Liver (tissue), 9 donors: ENCODE results near the gene NEDD4. TPM values are rescaled to one million over a fixed set of nuclear protein-coding genes. Genes with fewer than 3 reads are reported as not detected.

ENCODE experiments used
- DNase-seq: peaks from one replicate; pipeline ENCODE4 v3.0.0-alpha.2; 2017; ENCODE audit warnings: low spot score
- H3K27ac ChIP-seq, 2 donors: one replicate each; pipeline ENCODE4 v1.7.0; 2013; ENCODE audit warnings: inconsistent platforms in 2 of 2, low read length in 2 of 2, control low read depth in 1 of 2, low read depth in 1 of 2, mild to moderate bottlenecking in 1 of 2
- H3K27me3 ChIP-seq, 4 donors: one replicate each; pipeline versions ENCODE4 v1.6.1 to v1.7.0; 2013; ENCODE audit warnings: low read length in 3 of 4, inconsistent platforms in 1 of 4, mild to moderate bottlenecking in 1 of 4, moderate library complexity in 1 of 4; ENCODE audit not compliant: control insufficient read depth in 4 of 4, insufficient read depth in 4 of 4
- H3K36me3 ChIP-seq, 4 donors: one replicate each; pipeline versions ENCODE4 v1.6.1 to v1.7.0; 2013; ENCODE audit warnings: low read length in 3 of 4, mild to moderate bottlenecking in 3 of 4, low read depth in 1 of 4, moderate library complexity in 1 of 4; ENCODE audit not compliant: control insufficient read depth in 4 of 4, insufficient read depth in 3 of 4
- H3K4me1 ChIP-seq, 4 donors: one replicate each; pipeline versions ENCODE4 v1.6.1 to v1.7.0; 2013; ENCODE audit warnings: low read length in 3 of 4, mild to moderate bottlenecking in 3 of 4, moderate library complexity in 1 of 4; ENCODE audit not compliant: control insufficient read depth in 4 of 4, insufficient read depth in 4 of 4
- H3K4me3 ChIP-seq, 3 donors: one replicate each; pipeline versions ENCODE4 v1.6.1 to v1.7.0; 2013; ENCODE audit warnings: low read length in 3 of 3, control low read depth in 1 of 3, low read depth in 1 of 3, mild to moderate bottlenecking in 1 of 3
- H3K9ac ChIP-seq, 2 donors: one replicate each; pipeline ENCODE4 v1.7.0; 2013; ENCODE audit warnings: low read length in 2 of 2, mild to moderate bottlenecking in 2 of 2, moderate library complexity in 2 of 2, control low read depth in 1 of 2, low read depth in 1 of 2
- H3K9me3 ChIP-seq, 4 donors: one replicate each; pipeline versions ENCODE4 v1.6.1 to v1.7.0; 2013; ENCODE audit warnings: low read length in 3 of 4; ENCODE audit not compliant: control insufficient read depth in 4 of 4
- EGR1 ChIP-seq, 2 donors: IDR thresholded peaks; 2 replicates each; pipeline ENCODE4 v1.6.1; 2016 to 2018; ENCODE audit warnings: antibody characterized with exemption in 2 of 2, low read depth in 2 of 2
- FOXA1 ChIP-seq: IDR thresholded peaks from 2 replicates; pipeline ENCODE4 v1.6.1; 2016; ENCODE audit warnings: antibody characterized with exemption
- FOXA2 ChIP-seq: IDR thresholded peaks from 2 replicates; pipeline ENCODE4 v1.6.1; 2016; ENCODE audit warnings: antibody characterized with exemption
- GABPA ChIP-seq, 2 donors: IDR thresholded peaks in 1 of 2; conservative IDR thresholded peaks in 1 of 2; 2 replicates each; pipeline ENCODE4 v1.6.1; 2016; ENCODE audit warnings: antibody characterized with exemption in 2 of 2, mild to moderate bottlenecking in 1 of 2, moderate library complexity in 1 of 2
- HNF4A ChIP-seq, 2 donors: conservative IDR thresholded peaks; 2 replicates each; pipeline ENCODE4 v1.6.1; 2016; ENCODE audit warnings: antibody characterized with exemption in 2 of 2, mild to moderate bottlenecking in 2 of 2
- HNF4G ChIP-seq: IDR thresholded peaks from 2 replicates; pipeline ENCODE4 v1.6.1; 2016; ENCODE audit warnings: antibody characterized with exemption
- JUND ChIP-seq, 2 donors: IDR thresholded peaks; 2 replicates each; pipeline ENCODE4 v1.6.1; 2016; ENCODE audit warnings: antibody characterized with exemption in 2 of 2
- NR2F2 ChIP-seq: IDR thresholded peaks from 2 replicates; pipeline ENCODE4 v1.6.1; 2016; ENCODE audit warnings: antibody characterized with exemption
- RAD21 ChIP-seq, 2 donors: IDR thresholded peaks; 2 replicates each; pipeline ENCODE4 v1.6.1; 2016; ENCODE audit warnings: antibody characterized with exemption in 2 of 2, mild to moderate bottlenecking in 2 of 2
- RXRA ChIP-seq, 2 donors: IDR thresholded peaks; 2 replicates each; pipeline ENCODE4 v1.6.1; 2017 to 2018; ENCODE audit warnings: antibody characterized with exemption in 2 of 2, mild to moderate bottlenecking in 1 of 2
- SP1 ChIP-seq: IDR thresholded peaks from 2 replicates; pipeline ENCODE4 v1.6.1; 2018; ENCODE audit warnings: antibody characterized with exemption, mild to moderate bottlenecking
- TAF1 ChIP-seq: conservative IDR thresholded peaks from 2 replicates; pipeline ENCODE4 v1.6.1; 2016; ENCODE audit warnings: antibody characterized with exemption, mild to moderate bottlenecking
- YY1 ChIP-seq: IDR thresholded peaks from 2 replicates; pipeline ENCODE4 v1.6.1; 2016; ENCODE audit warnings: antibody characterized with exemption, mild to moderate bottlenecking
- WGBS: extraction: QIAGEN DNeasy Blood & Tissue Kit; methylation state at CpG from one replicate; pipeline ENCODE4 v1.1.7; 2013; 5-methylcytosine and 5-hydroxymethylcytosine counted together
- polyA plus RNA-seq, 2 donors: library from polyadenylated mRNA; stranded (reverse) in 1 of 2; unstranded in 1 of 2; fragments of 200-250 nt in 1 of 2; fragments of >200 nt in 1 of 2; fragmentation: Nextera tagmentation in 1 of 2; extraction: Ambion mirVana in 1 of 2; gene quantifications; one replicate each; pipeline versions ENCODE4 v1.2.1 to v1.2.3, GENCODE V29; 2013 to 2015
- total RNA-seq, 2 donors: library from RNA; depleted of rRNA; stranded (reverse); fragments of >200 nt; gene quantifications; one replicate each; pipeline ENCODE4 v1.2.3, GENCODE V29; 2014
- TF ChIP-seq, protein P1 (sequence below): IDR thresholded peaks from 2 replicates; pipeline ENCODE4 v1.6.1; 2016; ENCODE audit warnings: antibody characterized with exemption, mild to moderate bottlenecking
- TF ChIP-seq, protein P2 (sequence below): IDR thresholded peaks from 2 replicates; pipeline ENCODE4 v1.6.1; 2016; ENCODE audit warnings: antibody characterized with exemption
- TF ChIP-seq, protein P3 (sequence below): IDR thresholded peaks from 2 replicates; pipeline ENCODE4 v1.6.1; 2016; ENCODE audit warnings: antibody characterized with exemption
- TF ChIP-seq, protein P4 (sequence below): IDR thresholded peaks from 2 replicates; pipeline ENCODE4 v1.6.1; 2016; ENCODE audit warnings: antibody characterized with exemption
- donor health status: healthy.
- donor health status: healthy.
- donor health status: healthy.
- donor health status: healthy.
- donor health status: healthy.

Gene NEDD4
- total and polyA plus RNA-seq, 4 donors, result 9.1 to 17.5 (median 12.4) TPM

DNA sequence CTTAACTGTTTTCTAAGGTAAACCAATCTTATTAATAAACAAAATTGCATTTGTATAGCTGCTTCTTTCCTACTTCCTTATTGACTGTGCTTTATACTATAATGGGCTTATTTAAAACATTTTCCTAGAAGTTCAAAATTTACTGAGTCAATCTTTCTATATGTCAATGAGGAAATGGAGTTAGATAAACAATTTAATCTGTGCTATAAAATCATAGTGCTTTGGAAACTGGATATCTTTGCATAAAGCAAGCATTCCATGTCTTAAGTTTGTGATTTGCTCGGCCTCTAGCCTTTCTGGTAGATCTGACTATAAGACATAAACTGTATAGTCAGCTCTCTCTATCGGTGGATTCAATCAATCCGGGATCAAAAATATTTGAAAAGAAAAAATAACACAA, 99.6 kb downstream of the NEDD4 start:
- Histone ChIP-seq H3K27ac (no peak overlapping the region), H3K4me1 (no peaks in the 10 kb centered on the region), H3K27me3 (no peaks in the 10 kb centered on the region), H3K36me3 (no peaks in the 10 kb centered on the region), H3K9ac (no peak overlapping the region), H3K4me3 (no peak overlapping the region), H3K9me3 (no peaks in the 10 kb centered on the region)
- DNase-seq, result no peak
- TF ChIP-seq, protein P1, sequence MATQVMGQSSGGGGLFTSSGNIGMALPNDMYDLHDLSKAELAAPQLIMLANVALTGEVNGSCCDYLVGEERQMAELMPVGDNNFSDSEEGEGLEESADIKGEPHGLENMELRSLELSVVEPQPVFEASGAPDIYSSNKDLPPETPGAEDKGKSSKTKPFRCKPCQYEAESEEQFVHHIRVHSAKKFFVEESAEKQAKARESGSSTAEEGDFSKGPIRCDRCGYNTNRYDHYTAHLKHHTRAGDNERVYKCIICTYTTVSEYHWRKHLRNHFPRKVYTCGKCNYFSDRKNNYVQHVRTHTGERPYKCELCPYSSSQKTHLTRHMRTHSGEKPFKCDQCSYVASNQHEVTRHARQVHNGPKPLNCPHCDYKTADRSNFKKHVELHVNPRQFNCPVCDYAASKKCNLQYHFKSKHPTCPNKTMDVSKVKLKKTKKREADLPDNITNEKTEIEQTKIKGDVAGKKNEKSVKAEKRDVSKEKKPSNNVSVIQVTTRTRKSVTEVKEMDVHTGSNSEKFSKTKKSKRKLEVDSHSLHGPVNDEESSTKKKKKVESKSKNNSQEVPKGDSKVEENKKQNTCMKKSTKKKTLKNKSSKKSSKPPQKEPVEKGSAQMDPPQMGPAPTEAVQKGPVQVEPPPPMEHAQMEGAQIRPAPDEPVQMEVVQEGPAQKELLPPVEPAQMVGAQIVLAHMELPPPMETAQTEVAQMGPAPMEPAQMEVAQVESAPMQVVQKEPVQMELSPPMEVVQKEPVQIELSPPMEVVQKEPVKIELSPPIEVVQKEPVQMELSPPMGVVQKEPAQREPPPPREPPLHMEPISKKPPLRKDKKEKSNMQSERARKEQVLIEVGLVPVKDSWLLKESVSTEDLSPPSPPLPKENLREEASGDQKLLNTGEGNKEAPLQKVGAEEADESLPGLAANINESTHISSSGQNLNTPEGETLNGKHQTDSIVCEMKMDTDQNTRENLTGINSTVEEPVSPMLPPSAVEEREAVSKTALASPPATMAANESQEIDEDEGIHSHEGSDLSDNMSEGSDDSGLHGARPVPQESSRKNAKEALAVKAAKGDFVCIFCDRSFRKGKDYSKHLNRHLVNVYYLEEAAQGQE, result no peak
- TF ChIP-seq, protein P2, sequence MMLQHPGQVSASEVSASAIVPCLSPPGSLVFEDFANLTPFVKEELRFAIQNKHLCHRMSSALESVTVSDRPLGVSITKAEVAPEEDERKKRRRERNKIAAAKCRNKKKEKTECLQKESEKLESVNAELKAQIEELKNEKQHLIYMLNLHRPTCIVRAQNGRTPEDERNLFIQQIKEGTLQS, result no peak
- TF ChIP-seq HNF4A (conservative IDR thresholded peaks at IDR 0.05) (no peak), GABPA (IDR thresholded peaks at IDR 0.05 in 1 of 2, conservative IDR thresholded peaks at IDR 0.05 in 1 of 2) (no peak), YY1 (no peak), JUND (IDR thresholded peaks at IDR 0.05) (no peak), NR2F2 (no peak), HNF4G (no peak), FOXA1 (no peak), EGR1 (IDR thresholded peaks at IDR 0.05; ENCODE audit: low read depth in 2 of 2) (no peak), RAD21 (IDR thresholded peaks at IDR 0.05) (no peak), TAF1 (no peak), SP1 (no peak)
- TF ChIP-seq, protein P3, sequence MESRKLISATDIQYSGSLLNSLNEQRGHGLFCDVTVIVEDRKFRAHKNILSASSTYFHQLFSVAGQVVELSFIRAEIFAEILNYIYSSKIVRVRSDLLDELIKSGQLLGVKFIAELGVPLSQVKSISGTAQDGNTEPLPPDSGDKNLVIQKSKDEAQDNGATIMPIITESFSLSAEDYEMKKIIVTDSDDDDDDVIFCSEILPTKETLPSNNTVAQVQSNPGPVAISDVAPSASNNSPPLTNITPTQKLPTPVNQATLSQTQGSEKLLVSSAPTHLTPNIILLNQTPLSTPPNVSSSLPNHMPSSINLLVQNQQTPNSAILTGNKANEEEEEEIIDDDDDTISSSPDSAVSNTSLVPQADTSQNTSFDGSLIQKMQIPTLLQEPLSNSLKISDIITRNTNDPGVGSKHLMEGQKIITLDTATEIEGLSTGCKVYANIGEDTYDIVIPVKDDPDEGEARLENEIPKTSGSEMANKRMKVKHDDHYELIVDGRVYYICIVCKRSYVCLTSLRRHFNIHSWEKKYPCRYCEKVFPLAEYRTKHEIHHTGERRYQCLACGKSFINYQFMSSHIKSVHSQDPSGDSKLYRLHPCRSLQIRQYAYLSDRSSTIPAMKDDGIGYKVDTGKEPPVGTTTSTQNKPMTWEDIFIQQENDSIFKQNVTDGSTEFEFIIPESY, result no peak
- 75% methylated on average over 3 of the region's 3 CpGs for WGBS

DNA sequence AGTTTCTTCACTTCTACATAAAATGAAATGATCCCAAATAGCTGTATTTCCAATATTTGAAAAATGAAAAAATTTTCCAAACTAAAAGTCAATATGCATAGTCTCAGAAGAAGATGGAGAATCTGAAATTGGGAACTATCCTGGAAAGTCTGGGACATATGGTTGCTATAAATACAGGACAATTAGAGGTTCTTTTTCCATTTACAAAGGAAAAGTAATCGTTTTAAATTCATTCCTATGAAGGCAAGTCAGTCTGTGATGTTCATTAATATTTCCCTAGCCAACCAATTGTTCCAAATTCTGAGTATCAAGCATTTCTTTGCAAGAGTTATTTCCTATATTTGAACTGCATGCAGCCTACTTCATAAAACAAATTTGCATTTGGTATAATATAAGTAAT, 102.2 kb downstream of the NEDD4 start:
- peaks cover 0 to 1% (median 0%) of the 10 kb centered on the region in 4 donors for H3K36me3 ChIP-seq
- no peak overlapping the region for H3K27ac ChIP-seq
- TF ChIP-seq, protein P4, sequence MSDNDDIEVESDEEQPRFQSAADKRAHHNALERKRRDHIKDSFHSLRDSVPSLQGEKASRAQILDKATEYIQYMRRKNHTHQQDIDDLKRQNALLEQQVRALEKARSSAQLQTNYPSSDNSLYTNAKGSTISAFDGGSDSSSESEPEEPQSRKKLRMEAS, result no peak
- TF ChIP-seq, protein P3, result no peak
- TF ChIP-seq SP1 (no peak), RXRA (IDR thresholded peaks at IDR 0.05) (no peak), YY1 (no peak), FOXA2 (no peak)
- H3K27me3 ChIP-seq, result no peaks in the 10 kb centered on the region
- H3K9ac ChIP-seq, result no peak overlapping the region
- no peak overlapping the region for H3K4me3 ChIP-seq
- H3K4me1 ChIP-seq, result no peaks in the 10 kb centered on the region
- H3K9me3 ChIP-seq, result no peaks in the 10 kb centered on the region
- WGBS, result 93% methylated on average over 1 of the region's 1 CpG
- DNase-seq, result no peak
